ENCODE data around the gene SRP68.

- TF ChIP-seq MAZ (IDR thresholded peaks at IDR 0.05; ENCODE audit: borderline replicate concordance, low read depth, low read length) (no peak), CEBPB (IDR thresholded peaks at IDR 0.05; ENCODE audit: low read depth, low read length) (no peak), USF2 (IDR thresholded peaks at IDR 0.05; ENCODE audit: low read depth, low read length) (no peak)
Observed at GRCh38 chr17:76008630-76009425, 63.5 kb downstream of the SRP68 start.

Data from IMR-90 (cell line).